Prostate gland (tissue), 2 donors: Measurements from ENCODE around the gene DENND1C.

ENCODE experiments used
- POLR2AphosphoS5 ChIP-seq: sonication (generic); formaldehyde crosslinking; IDR thresholded peaks from one replicate; pipeline ENCODE4 v1.6.1; 2017; ENCODE audit warnings: antibody characterized with exemption
- TF ChIP-seq, protein P1 (sequence below), 4 experiments: fragments of 200-600 bp in 2 of 4; fragments of 450-650 bp in 2 of 4; sonication (generic) in 2 of 4; IDR thresholded peaks; 1 replicate in 3 of 4; 2 replicates in 1 of 4; pipeline ENCODE4 v1.5.1; 2016 to 2019; ENCODE audit warnings: antibody characterized with exemption in 4 of 4, mild to moderate bottlenecking in 2 of 4, moderate library complexity in 2 of 4

DNA sequence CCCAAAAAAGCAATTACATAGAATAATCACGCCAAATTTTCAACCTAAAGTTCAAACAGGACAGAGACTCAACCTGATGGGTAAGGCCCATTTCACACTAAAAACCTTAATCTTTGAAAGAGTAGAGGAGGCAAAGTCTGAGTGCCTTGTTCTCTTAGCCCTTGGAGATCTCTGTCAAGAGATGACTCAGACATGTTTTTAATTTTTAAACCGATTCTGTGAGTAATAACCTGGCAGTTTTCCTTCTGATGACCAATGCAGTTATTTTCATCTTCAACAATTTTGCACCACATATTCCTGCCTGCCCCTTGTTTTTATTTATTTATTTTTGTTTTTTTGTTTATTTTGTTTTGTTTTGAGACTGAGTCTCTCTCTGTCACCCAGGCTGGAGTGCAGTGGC lies 37.7 kb upstream of the DENND1C start:
- TF ChIP-seq, protein P1, sequence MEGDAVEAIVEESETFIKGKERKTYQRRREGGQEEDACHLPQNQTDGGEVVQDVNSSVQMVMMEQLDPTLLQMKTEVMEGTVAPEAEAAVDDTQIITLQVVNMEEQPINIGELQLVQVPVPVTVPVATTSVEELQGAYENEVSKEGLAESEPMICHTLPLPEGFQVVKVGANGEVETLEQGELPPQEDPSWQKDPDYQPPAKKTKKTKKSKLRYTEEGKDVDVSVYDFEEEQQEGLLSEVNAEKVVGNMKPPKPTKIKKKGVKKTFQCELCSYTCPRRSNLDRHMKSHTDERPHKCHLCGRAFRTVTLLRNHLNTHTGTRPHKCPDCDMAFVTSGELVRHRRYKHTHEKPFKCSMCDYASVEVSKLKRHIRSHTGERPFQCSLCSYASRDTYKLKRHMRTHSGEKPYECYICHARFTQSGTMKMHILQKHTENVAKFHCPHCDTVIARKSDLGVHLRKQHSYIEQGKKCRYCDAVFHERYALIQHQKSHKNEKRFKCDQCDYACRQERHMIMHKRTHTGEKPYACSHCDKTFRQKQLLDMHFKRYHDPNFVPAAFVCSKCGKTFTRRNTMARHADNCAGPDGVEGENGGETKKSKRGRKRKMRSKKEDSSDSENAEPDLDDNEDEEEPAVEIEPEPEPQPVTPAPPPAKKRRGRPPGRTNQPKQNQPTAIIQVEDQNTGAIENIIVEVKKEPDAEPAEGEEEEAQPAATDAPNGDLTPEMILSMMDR (IDR thresholded peaks at IDR 0.05) = no peak
- no peak for TF ChIP-seq POLR2AphosphoS5
